A673 (cell line): ENCODE results near the gene ZNF260. TPM values are rescaled to one million over a fixed set of nuclear protein-coding genes. Genes with fewer than 3 reads are reported as not detected.

ENCODE experiments used
- BruUV-seq: library from RNA; stranded (reverse); fragments of 400-500 nt; replicated peaks from 2 replicates; lab custom pipeline; 2021; lab: Mats Ljungman, UMichigan
- CTCF ChIA-PET: fragments of 300-600 bp; sonication (Branson Sonifier 250); formaldehyde crosslinking; loops from one replicate; lab custom pipeline; 2022; ENCODE audit warnings: antibody characterized with exemption; lab: Charles Lee
- POLR2A ChIA-PET: fragments of 300-600 bp; sonication (Branson Sonifier 250); formaldehyde crosslinking; loops from one replicate; lab custom pipeline; 2022; ENCODE audit warnings: antibody characterized with exemption; ENCODE audit not compliant: low non-redundant PET; lab: Charles Lee
- DNase-seq: peaks from one replicate; pipeline ENCODE4 v3.0.0-alpha.2; 2015; ENCODE audit warnings: low spot score
- H3K27ac ChIP-seq: fragments of 200-600 bp; sonication (generic); 2 replicates; pipeline ENCODE4 v1.5.1; 2016; ENCODE audit warnings: mixed run types, low read depth, mild to moderate bottlenecking, mixed read lengths, antibody characterized with exemption, low read length; ENCODE audit not compliant: poor library complexity, severe bottlenecking
- H3K27me3 ChIP-seq: fragments of 200-600 bp; sonication (generic); replicated peaks from 2 replicates; pipeline ENCODE4 v1.6.1; 2017; ENCODE audit warnings: mixed run types, low read depth, mild to moderate bottlenecking, mixed read lengths, antibody characterized with exemption, low read length; ENCODE audit not compliant: insufficient read depth, poor library complexity
- H3K36me3 ChIP-seq: fragments of 200-600 bp; sonication (generic); 2 replicates; pipeline ENCODE4 v1.6.1; 2016; ENCODE audit warnings: mixed run types, mild to moderate bottlenecking, mixed read lengths, antibody characterized with exemption, low read length; ENCODE audit not compliant: insufficient read depth, poor library complexity, severe bottlenecking
- H3K4me1 ChIP-seq: fragments of 200-600 bp; sonication (generic); 2 replicates; pipeline ENCODE4 v1.6.1; 2017; ENCODE audit warnings: mixed run types, mild to moderate bottlenecking, mixed read lengths, antibody characterized with exemption, low read length; ENCODE audit not compliant: insufficient read depth, poor library complexity, severe bottlenecking
- H3K4me3 ChIP-seq: fragments of 200-600 bp; sonication (generic); 2 replicates; pipeline ENCODE4 v1.5.1; 2016; ENCODE audit warnings: low read depth, mixed run types, mild to moderate bottlenecking, mixed read lengths, low read length; ENCODE audit not compliant: poor library complexity, severe bottlenecking
- H3K9me3 ChIP-seq: fragments of 200-600 bp; sonication (generic); 2 replicates; pipeline ENCODE4 v1.6.1; 2016; ENCODE audit warnings: mixed run types, low read depth, mild to moderate bottlenecking, mixed read lengths, antibody characterized with exemption, low read length; ENCODE audit not compliant: poor library complexity, severe bottlenecking
- CTCF ChIP-seq: fragments of 300-800, 200-600 bp; sonication (generic); conservative IDR thresholded peaks from 2 replicates; pipeline ENCODE4 v1.5.1; 2017; ENCODE audit warnings: low read depth, mild to moderate bottlenecking, antibody characterized with exemption, low read length, moderate library complexity, mixed read lengths
- EZH2 ChIP-seq: fragments of 200-600 bp; sonication (generic); IDR thresholded peaks from 2 replicates; pipeline ENCODE4 v1.6.1; 2017; ENCODE audit warnings: borderline replicate concordance, low read depth, mild to moderate bottlenecking, mixed read lengths, antibody characterized with exemption, low read length; ENCODE audit not compliant: poor library complexity, severe bottlenecking
- intact Hi-C: fragments of 100-400 bp; cut with micrococcal nuclease; formaldehyde crosslinking; loops from one replicate; pipeline ENCODE4 v1.10.0; 2022; ENCODE audit not compliant: unreplicated experiment
- total RNA-seq: library from RNA; stranded (reverse); gene quantifications from 2 replicates; pipeline ENCODE4 v1.2.3, GENCODE V29; 2021

The ZNF260 gene
- total RNA-seq, 1 experiment from 2014 or later, result 20.4 TPM

- no peak for TF ChIP-seq EZH2
- no peak for TF ChIP-seq CTCF
- Histone ChIP-seq H3K36me3 (no peaks in the 10 kb centered on the region), H3K4me1 (peaks cover 3% of the 10 kb centered on the region), H3K27me3 (no peaks in the 10 kb centered on the region), H3K27ac (peak overlapping the region; percentile 97), H3K4me3 (peak overlapping the region; percentile 61), H3K9me3 (peaks cover 4% of the 10 kb centered on the region)
- CTCF ChIA-PET, result no interaction called here
- POLR2A ChIA-PET, result interaction anchor here (0.7 kb wide), 2 partner anchors 15 to 332 kb away, joined by 3 read pairs; no protein-coding TSS in a partner anchor
- intact Hi-C loops, result no loop called here
- DNase-seq, result no peak
- no TSS peak for BruUV-seq
Measured at GRCh38 chr19:36488118-36488845, 39.8 kb downstream of the ZNF260 start.

- H3K4me3 ChIP-seq, result no peak overlapping the region
- TF ChIP-seq EZH2 (no peak), CTCF (no peak)
- CTCF ChIA-PET, result no interaction called here
- no peak for DNase-seq
- H3K4me1 ChIP-seq, result peaks cover 3% of the 10 kb centered on the region
- no peak overlapping the region for H3K27ac ChIP-seq
- no peaks in the 10 kb centered on the region for H3K36me3 ChIP-seq
- peaks cover 11% of the 10 kb centered on the region for H3K9me3 ChIP-seq
- POLR2A ChIA-PET, result no interaction called here
- no peaks in the 10 kb centered on the region for H3K27me3 ChIP-seq
- intact Hi-C loops, result no loop called here
- no TSS peak for BruUV-seq
Measured at GRCh38 chr19:36483653-36484052, 44.4 kb downstream of the ZNF260 start.

GRCh38 chr19:36482876-36483275 is 45.2 kb downstream of the ZNF260 start:
- CTCF ChIA-PET, result no interaction called here
- BruUV-seq, result no TSS peak

More at GRCh38 chr19:36482876-36483275, 45.2 kb downstream of the ZNF260 start:
- H3K4me1 ChIP-seq, result no peaks in the 10 kb centered on the region
- no peak for DNase-seq
- no peaks in the 10 kb centered on the region for H3K27me3 ChIP-seq
- no peak overlapping the region for H3K4me3 ChIP-seq
- no peaks in the 10 kb centered on the region for H3K36me3 ChIP-seq
- intact Hi-C loops, result no loop called here
- no peak overlapping the region for H3K27ac ChIP-seq
- H3K9me3 ChIP-seq, result peaks cover 15% of the 10 kb centered on the region
- no peak for TF ChIP-seq CTCF
- TF ChIP-seq EZH2, result no peak
- POLR2A ChIA-PET, result no interaction called here

Other genes with a start within 250 kb of the ZNF260 start
- 5.2 and 5.4 TPM in 2 replicates for gene ZFP14, start 149.1 kb downstream of the ZNF260 start, total RNA-seq
- gene ZFP82, start 109.6 kb downstream of the ZNF260 start, total RNA-seq, result 13.5 and 14.9 TPM in 2 replicates
- gene ZNF566, start 38.7 kb downstream of the ZNF260 start, total RNA-seq, result 16.2 and 16.4 TPM in 2 replicates
- 17.8 and 19.0 TPM in 2 replicates for gene ZNF529, start 45.0 kb upstream of the ZNF260 start, total RNA-seq
- gene ZNF382, start 77.0 kb upstream of the ZNF260 start, total RNA-seq, result 17.2 and 17.3 TPM in 2 replicates
- gene ZNF461, start 138.6 kb upstream of the ZNF260 start, total RNA-seq, result 5.5 and 5.6 TPM in 2 replicates
- gene ZNF567, start 159.3 kb upstream of the ZNF260 start, total RNA-seq, result 9.6 and 9.9 TPM in 2 replicates
- gene ZNF850, start 244.5 kb upstream of the ZNF260 start, total RNA-seq, result 11.8 and 14.7 TPM in 2 replicates